Measurements from ENCODE around the gene LRP11.

LRP11 gene

GRCh38 chr6:149861603-149862423 is 2.3 kb downstream of the LRP11 start:
- DNase-seq, result no peak
- no peaks in the 10 kb centered on the region for H3K9me3 ChIP-seq (ENCODE audit: insufficient read depth, low read depth, low read length)
- H3K23ac ChIP-seq (ENCODE audit: low read length), result no peak overlapping the region
- H2AK5ac ChIP-seq (ENCODE audit: low read length), result no peak overlapping the region
- H3K27me3 ChIP-seq (ENCODE audit: insufficient read depth, low read length), result no peaks in the 10 kb centered on the region
- no peak overlapping the region for H3K4ac ChIP-seq (ENCODE audit: low read depth, low read length)
- H2AFZ ChIP-seq (ENCODE audit: insufficient read depth, low read length, poor library complexity), result no peak overlapping the region
- no peak overlapping the region for H3K14ac ChIP-seq (ENCODE audit: low read length)
- H3K18ac ChIP-seq (ENCODE audit: low read length), result no peak overlapping the region
- no peak overlapping the region for H4K8ac ChIP-seq (ENCODE audit: low read depth, low read length)
- no peaks in the 10 kb centered on the region for H3K36me3 ChIP-seq (ENCODE audit: control insufficient read depth in 1 of 2, insufficient read depth in 2 of 2, low read length in 2 of 2)
- H3K4me3 ChIP-seq (ENCODE audit: low read depth, low read length), result no peak overlapping the region
- H3K79me2 ChIP-seq (ENCODE audit: control insufficient read depth, insufficient read depth, low read length, poor library complexity), result no peaks in the 10 kb centered on the region
- H3K79me1 ChIP-seq (ENCODE audit: low read length), result no peaks in the 10 kb centered on the region
- H3K4me2 ChIP-seq (ENCODE audit: low read length), result no peak overlapping the region
- no peak overlapping the region for H2BK12ac ChIP-seq (ENCODE audit: low read length)
- H2BK5ac ChIP-seq (ENCODE audit: low read depth, low read length, poor library complexity), result no peak overlapping the region
- H4K12ac ChIP-seq (ENCODE audit: low read depth, low read length), result no peak overlapping the region
- H3K9ac ChIP-seq (ENCODE audit: low read length), result no peak overlapping the region
- H4K91ac ChIP-seq (ENCODE audit: low read depth, low read length), result no peak overlapping the region
- peaks cover 2 to 3% of the 10 kb centered on the region in 2 experiments for H3K4me1 ChIP-seq (ENCODE audit: control insufficient read depth in 1 of 2, insufficient read depth in 2 of 2, low read length in 2 of 2)
- H2BK120ac ChIP-seq (ENCODE audit: insufficient read depth, low read length, poor library complexity), result no peak overlapping the region
- H3K27ac ChIP-seq (ENCODE audit: low read depth, low read length), result no peak overlapping the region
- WGBS (ENCODE audit: extremely low coverage, insufficient coverage, insufficient read length), result no CpG with 5 or more reads among the region's 14 CpGs

- Histone ChIP-seq H3K79me1 (ENCODE audit: low read length) (no peaks in the 10 kb centered on the region), H3K9me3 (ENCODE audit: insufficient read depth, low read depth, low read length) (no peaks in the 10 kb centered on the region), H3K4ac (ENCODE audit: low read depth, low read length) (no peak overlapping the region), H3K27me3 (ENCODE audit: insufficient read depth, low read length) (no peaks in the 10 kb centered on the region), H4K91ac (ENCODE audit: low read depth, low read length) (no peak overlapping the region), H3K9ac (ENCODE audit: low read length) (no peak overlapping the region), H3K27ac (ENCODE audit: low read depth, low read length) (no peak overlapping the region), H2BK12ac (ENCODE audit: low read length) (no peak overlapping the region), H3K4me2 (ENCODE audit: low read length) (no peak overlapping the region), H3K23ac (ENCODE audit: low read length) (no peak overlapping the region), H2AFZ (ENCODE audit: insufficient read depth, low read length, poor library complexity) (no peak overlapping the region), H2AK5ac (ENCODE audit: low read length) (no peak overlapping the region), H4K12ac (ENCODE audit: low read depth, low read length) (no peak overlapping the region), H3K4me1 (ENCODE audit: control insufficient read depth in 1 of 2, insufficient read depth in 2 of 2, low read length in 2 of 2) (peaks cover 4 to 5% of the 10 kb centered on the region in 2 experiments), H2BK5ac (ENCODE audit: low read depth, low read length, poor library complexity) (no peak overlapping the region), H3K18ac (ENCODE audit: low read length) (no peak overlapping the region), H3K79me2 (ENCODE audit: control insufficient read depth, insufficient read depth, low read length, poor library complexity) (no peaks in the 10 kb centered on the region), H4K8ac (ENCODE audit: low read depth, low read length) (no peak overlapping the region), H3K36me3 (ENCODE audit: control insufficient read depth in 1 of 2, insufficient read depth in 2 of 2, low read length in 2 of 2) (no peaks in the 10 kb centered on the region), H3K14ac (ENCODE audit: low read length) (no peak overlapping the region), H2BK120ac (ENCODE audit: insufficient read depth, low read length, poor library complexity) (no peak overlapping the region), H3K4me3 (ENCODE audit: low read depth, low read length) (no peak overlapping the region)
- WGBS (ENCODE audit: extremely low coverage, insufficient coverage, insufficient read length), result no CpG with 5 or more reads among the region's 14 CpGs
- DNase-seq, result no peak
Observed at GRCh38 chr6:149860834-149861602, 3.1 kb downstream of the LRP11 start.

GRCh38 chr6:149860513-149860833 is 3.7 kb downstream of the LRP11 start:
- H3K27me3 ChIP-seq (ENCODE audit: insufficient read depth, low read length), result no peaks in the 10 kb centered on the region
- no peak overlapping the region for H2AFZ ChIP-seq (ENCODE audit: insufficient read depth, low read length, poor library complexity)
- H4K8ac ChIP-seq (ENCODE audit: low read depth, low read length), result no peak overlapping the region
- no peak overlapping the region for H3K18ac ChIP-seq (ENCODE audit: low read length)
- no peaks in the 10 kb centered on the region for H3K36me3 ChIP-seq (ENCODE audit: control insufficient read depth in 1 of 2, insufficient read depth in 2 of 2, low read length in 2 of 2)
- H2BK120ac ChIP-seq (ENCODE audit: insufficient read depth, low read length, poor library complexity), result no peak overlapping the region
- H3K79me2 ChIP-seq (ENCODE audit: control insufficient read depth, insufficient read depth, low read length, poor library complexity), result no peaks in the 10 kb centered on the region
- no peak overlapping the region for H3K4me3 ChIP-seq (ENCODE audit: low read depth, low read length)
- no peaks in the 10 kb centered on the region for H3K9me3 ChIP-seq (ENCODE audit: insufficient read depth, low read depth, low read length)
- no peak overlapping the region for H3K9ac ChIP-seq (ENCODE audit: low read length)
- no peak overlapping the region for H3K4ac ChIP-seq (ENCODE audit: low read depth, low read length)
- no peak overlapping the region for H3K23ac ChIP-seq (ENCODE audit: low read length)
- no peak for DNase-seq
- H4K91ac ChIP-seq (ENCODE audit: low read depth, low read length), result no peak overlapping the region
- H2AK5ac ChIP-seq (ENCODE audit: low read length), result no peak overlapping the region
- no peak overlapping the region for H4K12ac ChIP-seq (ENCODE audit: low read depth, low read length)
- no peak overlapping the region for H3K14ac ChIP-seq (ENCODE audit: low read length)
- H2BK5ac ChIP-seq (ENCODE audit: low read depth, low read length, poor library complexity), result no peak overlapping the region
- WGBS (ENCODE audit: extremely low coverage, insufficient coverage, insufficient read length), result no CpG with 5 or more reads among the region's 5 CpGs
- no peak overlapping the region for H2BK12ac ChIP-seq (ENCODE audit: low read length)
- H3K4me1 ChIP-seq (ENCODE audit: control insufficient read depth in 1 of 2, insufficient read depth in 2 of 2, low read length in 2 of 2), result peaks cover 4 to 5% of the 10 kb centered on the region in 2 experiments
- no peak overlapping the region for H3K4me2 ChIP-seq (ENCODE audit: low read length)
- H3K79me1 ChIP-seq (ENCODE audit: low read length), result no peaks in the 10 kb centered on the region
- no peak overlapping the region for H3K27ac ChIP-seq (ENCODE audit: low read depth, low read length)

- no CpG with 5 or more reads among the region's 3 CpGs for WGBS (ENCODE audit: extremely low coverage, insufficient coverage, insufficient read length)
- Histone ChIP-seq H2AK5ac (ENCODE audit: low read length) (no peak overlapping the region), H2BK120ac (ENCODE audit: insufficient read depth, low read length, poor library complexity) (no peak overlapping the region), H4K12ac (ENCODE audit: low read depth, low read length) (no peak overlapping the region), H2BK12ac (ENCODE audit: low read length) (no peak overlapping the region), H3K9ac (ENCODE audit: low read length) (no peak overlapping the region), H3K79me1 (ENCODE audit: low read length) (peaks cover 1% of the 10 kb centered on the region), H3K27ac (ENCODE audit: low read depth, low read length) (no peak overlapping the region), H3K27me3 (ENCODE audit: insufficient read depth, low read length) (no peaks in the 10 kb centered on the region), H3K4me2 (ENCODE audit: low read length) (no peak overlapping the region), H3K79me2 (ENCODE audit: control insufficient read depth, insufficient read depth, low read length, poor library complexity) (no peaks in the 10 kb centered on the region), H3K36me3 (ENCODE audit: control insufficient read depth in 1 of 2, insufficient read depth in 2 of 2, low read length in 2 of 2) (no peaks in the 10 kb centered on the region), H3K4me3 (ENCODE audit: low read depth, low read length) (no peak overlapping the region), H2AFZ (ENCODE audit: insufficient read depth, low read length, poor library complexity) (no peak overlapping the region), H3K14ac (ENCODE audit: low read length) (no peak overlapping the region), H3K4ac (ENCODE audit: low read depth, low read length) (no peak overlapping the region), H3K18ac (ENCODE audit: low read length) (no peak overlapping the region), H3K4me1 (ENCODE audit: control insufficient read depth in 1 of 2, insufficient read depth in 2 of 2, low read length in 2 of 2) (peaks cover 4 to 8% of the 10 kb centered on the region in 2 experiments), H2BK5ac (ENCODE audit: low read depth, low read length, poor library complexity) (no peak overlapping the region), H3K9me3 (ENCODE audit: insufficient read depth, low read depth, low read length) (no peaks in the 10 kb centered on the region), H4K8ac (ENCODE audit: low read depth, low read length) (no peak overlapping the region), H3K23ac (ENCODE audit: low read length) (no peak overlapping the region), H4K91ac (ENCODE audit: low read depth, low read length) (no peak overlapping the region)
- no peak for DNase-seq
Observed at GRCh38 chr6:149859938-149860337, 4.2 kb downstream of the LRP11 start.
